IMR-90 (cell line): ENCODE data around the gene PARL. TPM values are rescaled to one million over a fixed set of nuclear protein-coding genes. Genes with fewer than 3 reads are reported as not detected.

ENCODE experiments used
- ATAC-seq: fragments of 200-7000 bp; cut with Tn5 transposase; 2 replicates; pipeline ENCODE4 v1.9.1; 2020; ENCODE audit warnings: low read depth, mild to moderate bottlenecking, moderate library complexity
- BruUV-seq: library from RNA; stranded (reverse); fragments of 400-500 nt; replicated peaks from 2 replicates; lab custom pipeline; 2021; lab: Mats Ljungman, UMichigan
- CTCF ChIA-PET: fragments of 300-600 bp; formaldehyde crosslinking; extraction: SDS; loops from one replicate; lab custom pipeline; 2021; ENCODE audit warnings: antibody characterized with exemption; lab: Yijun Ruan, JAX
- POLR2A ChIA-PET: fragments of 300-600 bp; sonication (Branson Sonifier 250); formaldehyde crosslinking; loops from one replicate; lab custom pipeline; 2022; ENCODE audit warnings: antibody characterized with exemption; ENCODE audit not compliant: unreplicated experiment; lab: Charles Lee
- DNase-seq: peaks from one replicate; pipeline ENCODE4 v3.0.0; 2013
- H2AFZ ChIP-seq: replicated peaks from 2 replicates; pipeline ENCODE3; 2013; ENCODE audit warnings: low read length, mild to moderate bottlenecking; ENCODE audit not compliant: poor library complexity
- H2AK5ac ChIP-seq: 2 replicates; pipeline ENCODE4 v1.6.1; 2013; ENCODE audit warnings: low read depth, low read length, inconsistent platforms
- H2AK9ac ChIP-seq: replicated peaks from 2 replicates; pipeline ENCODE3; 2013; ENCODE audit warnings: mild to moderate bottlenecking, low read depth, low read length, moderate library complexity; ENCODE audit not compliant: poor library complexity
- H2BK120ac ChIP-seq: 2 replicates; pipeline ENCODE4 v1.6.1; 2013; ENCODE audit warnings: low read depth, low read length, inconsistent platforms
- H2BK15ac ChIP-seq: 3 replicates; pipeline ENCODE4 v1.6.1; 2013; ENCODE audit warnings: low read depth, low read length, inconsistent platforms
- H2BK20ac ChIP-seq: 2 replicates; pipeline ENCODE4 v1.6.1; 2013; ENCODE audit warnings: low read depth, mild to moderate bottlenecking, inconsistent platforms, low read length, moderate library complexity
- H2BK5ac ChIP-seq: 2 replicates; pipeline ENCODE4 v1.6.1; 2013; ENCODE audit warnings: mild to moderate bottlenecking, low read depth, low read length, inconsistent platforms; ENCODE audit not compliant: poor library complexity, severe bottlenecking
- H3K14ac ChIP-seq: replicated peaks from 2 replicates; pipeline ENCODE4 v1.6.1; 2013; ENCODE audit warnings: low read depth, low read length, inconsistent platforms
- H3K18ac ChIP-seq: 2 replicates; pipeline ENCODE4 v1.6.1; 2013; ENCODE audit warnings: low read depth, low read length, control low read depth
- H3K23ac ChIP-seq: 2 replicates; pipeline ENCODE4 v1.6.1; 2013; ENCODE audit warnings: low read depth, low read length, inconsistent platforms
- H3K27ac ChIP-seq: 2 replicates; pipeline ENCODE4 v1.5.1; 2013; ENCODE audit warnings: mild to moderate bottlenecking, control low read depth, low read length; ENCODE audit not compliant: insufficient read depth
- H3K27me3 ChIP-seq: 2 replicates; pipeline ENCODE4 v1.6.1; 2013; ENCODE audit warnings: low read length; ENCODE audit not compliant: control insufficient read depth, insufficient read depth
- H3K36me3 ChIP-seq: 2 replicates; pipeline ENCODE4 v1.6.1; 2013; ENCODE audit warnings: low read length, mixed read lengths; ENCODE audit not compliant: control insufficient read depth, insufficient read depth
- H3K4ac ChIP-seq: 2 replicates; pipeline ENCODE4 v1.6.1; 2013; ENCODE audit warnings: low read depth, low read length, inconsistent platforms
- H3K4me1 ChIP-seq: 2 replicates; pipeline ENCODE4 v1.6.1; 2013; ENCODE audit warnings: low read length, mixed read lengths; ENCODE audit not compliant: control insufficient read depth, insufficient read depth
- H3K4me2 ChIP-seq: 2 replicates; pipeline ENCODE4 v1.6.1; 2013; ENCODE audit warnings: low read depth, mild to moderate bottlenecking, control low read depth, low read length, moderate library complexity
- H3K4me3 ChIP-seq: 2 replicates; pipeline ENCODE4 v1.5.1; 2013; ENCODE audit warnings: low read depth, mild to moderate bottlenecking, control low read depth, low read length, moderate library complexity; ENCODE audit not compliant: insufficient read depth
- H3K56ac ChIP-seq: 2 replicates; pipeline ENCODE4 v1.6.1; 2013; ENCODE audit warnings: low read length, inconsistent platforms; ENCODE audit not compliant: insufficient read depth; ENCODE audit errors: extremely low read depth
- H3K79me1 ChIP-seq, 2 experiments: 2 replicates each; pipeline ENCODE4 v1.6.1; 2013; ENCODE audit warnings: low read length in 2 of 2, inconsistent platforms in 1 of 2, low read depth in 1 of 2
- H3K9ac ChIP-seq: 2 replicates; pipeline ENCODE4 v1.6.1; 2013; ENCODE audit warnings: low read depth, low read length, control low read depth
- H3K9me1 ChIP-seq: 2 replicates; pipeline ENCODE4 v1.6.1; 2013; ENCODE audit warnings: low read length, inconsistent platforms; ENCODE audit not compliant: insufficient read depth
- H3K9me3 ChIP-seq: 2 replicates; pipeline ENCODE4 v1.6.1; 2013; ENCODE audit warnings: low read length; ENCODE audit not compliant: control insufficient read depth, insufficient read depth
- H4K20me1 ChIP-seq: 2 replicates; pipeline ENCODE4 v1.6.1; 2013; ENCODE audit warnings: low read length, inconsistent platforms; ENCODE audit not compliant: insufficient read depth
- H4K5ac ChIP-seq: 2 replicates; pipeline ENCODE4 v1.6.1; 2013; ENCODE audit warnings: mild to moderate bottlenecking, low read depth, low read length, control low read depth
- H4K8ac ChIP-seq, 2 experiments: 2 replicates each; pipeline ENCODE4 v1.6.1; 2013; ENCODE audit warnings: low read depth in 2 of 2, low read length in 2 of 2, control low read depth in 1 of 2, inconsistent platforms in 1 of 2
- H4K91ac ChIP-seq: 2 replicates; pipeline ENCODE4 v1.6.1; 2013; ENCODE audit warnings: low read depth, low read length, inconsistent platforms; ENCODE audit not compliant: insufficient read depth
- CEBPB ChIP-seq: IDR thresholded peaks from 2 replicates; pipeline ENCODE4 v1.6.1; 2012; ENCODE audit warnings: low read depth, low read length, improper control_type of control experiment
- CHD1 ChIP-seq: IDR thresholded peaks from 2 replicates; pipeline ENCODE4 v1.6.1; 2012; ENCODE audit warnings: low read depth, low read length, improper control_type of control experiment
- CTCF ChIP-seq: conservative IDR thresholded peaks from 2 replicates; pipeline ENCODE4 v1.5.1; 2012; ENCODE audit warnings: mild to moderate bottlenecking, low read depth, low read length, improper control_type of control experiment
- RAD21 ChIP-seq: IDR thresholded peaks from 2 replicates; pipeline ENCODE4 v1.6.1; 2012; ENCODE audit warnings: low read length, improper control_type of control experiment
- WGBS, 2 experiments: methylation state at CpG; one replicate each; pipeline versions ENCODE4 v1.1.5 to v1.1.7; 2013; ENCODE audit warnings: missing lambda C conversion rate in 2 of 2; ENCODE audit not compliant: insufficient read length in 1 of 2; ENCODE audit errors: extremely low coverage in 2 of 2; 5-methylcytosine and 5-hydroxymethylcytosine counted together
- dilution Hi-C: fragments of 300-500 bp; cut with HindIII; formaldehyde crosslinking; loops from one replicate; pipeline ENCODE4 v1.14.3; 2018; ENCODE audit warnings: low sequenced_read_pairs; ENCODE audit not compliant: unreplicated experiment
- in situ Hi-C: fragments of 300-500 bp; cut with MboI; formaldehyde crosslinking; loops from 3 replicates; pipeline ENCODE4 v1.14.3; 2019; ENCODE audit warnings: low sequenced_read_pairs, inconsistent platforms, mixed read lengths
- intact Hi-C: fragments of 100-400 bp; cut with micrococcal nuclease; formaldehyde crosslinking; loops from 2 replicates; pipeline ENCODE4 v1.10.0; 2022
- polyA plus RNA-seq, 3 experiments: library from polyadenylated mRNA; depleted of rRNA; stranded (reverse); fragments of >200 nt; gene quantifications; 2 replicates each; pipeline ENCODE4 v1.2.3, GENCODE V29; 2012; ENCODE audit warnings: low replicate concordance in 1 of 3
- total RNA-seq: library from RNA; depleted of rRNA; stranded (reverse); fragments of >200 nt; gene quantifications from 2 replicates; pipeline ENCODE4 v1.2.3, GENCODE V29; 2012

The PARL gene
- total and polyA plus RNA-seq, 2 of the 4 experiments (the other 2 are of a cell fraction) = 35.5 to 42.6 TPM

GRCh38 chr3:183790700-183791099 lies 94.0 kb downstream of the PARL start:
- Histone ChIP-seq H3K4me3 (no peak overlapping the region), H3K23ac (no peak overlapping the region), H3K18ac (no peak overlapping the region), H3K4me2 (no peak overlapping the region), H4K8ac (no peak overlapping the region), H3K4me1 (no peaks in the 10 kb centered on the region), H3K36me3 (peaks cover 46% of the 10 kb centered on the region), H4K91ac (no peak overlapping the region), H2AK5ac (no peak overlapping the region), H2BK5ac (no peak overlapping the region), H3K27ac (no peak overlapping the region), H2BK20ac (no peak overlapping the region), H2AK9ac (no peak overlapping the region), H4K5ac (no peak overlapping the region), H3K4ac (no peak overlapping the region), H3K79me1 (peaks cover 21 to 23% of the 10 kb centered on the region in 2 experiments), H2AFZ (no peak overlapping the region), H3K27me3 (no peaks in the 10 kb centered on the region), H4K20me1 (no peaks in the 10 kb centered on the region), H2BK15ac (no peak overlapping the region), H3K56ac (no peak overlapping the region), H3K9ac (no peak overlapping the region), H3K9me3 (no peaks in the 10 kb centered on the region), H2BK120ac (no peak overlapping the region), H3K14ac (no peak overlapping the region), H3K9me1 (no peaks in the 10 kb centered on the region)
- intact Hi-C loops = no loop called here
- DNase-seq (no peak), ATAC-seq (no peak)
- no TSS peak for BruUV-seq
- in situ Hi-C loops = no loop called here
- TF ChIP-seq CHD1 (no peak), CTCF (no peak), CEBPB (no peak), RAD21 (no peak)
- POLR2A ChIA-PET = no interaction called here
- dilution Hi-C loops = no loop called here
- CTCF ChIA-PET = no interaction called here
- 90% methylated on average over 4 of the region's 16 CpGs; no CpG with 5 or more reads in 1 of the 2 experiments for WGBS, 2 experiments
